GM18526 (cell line): ENCODE measurements around the gene CTIF.

Experiments used
- POLR2A ChIP-seq: IDR thresholded peaks from 3 replicates; pipeline ENCODE4 v1.6.1; 2011; ENCODE audit not compliant: insufficient read length; ENCODE audit errors: extremely low read depth

CTIF gene

GRCh38 chr18:48841381-48842258, 302.8 kb downstream of the CTIF start:
- TF ChIP-seq POLR2A = no peak

DNA sequence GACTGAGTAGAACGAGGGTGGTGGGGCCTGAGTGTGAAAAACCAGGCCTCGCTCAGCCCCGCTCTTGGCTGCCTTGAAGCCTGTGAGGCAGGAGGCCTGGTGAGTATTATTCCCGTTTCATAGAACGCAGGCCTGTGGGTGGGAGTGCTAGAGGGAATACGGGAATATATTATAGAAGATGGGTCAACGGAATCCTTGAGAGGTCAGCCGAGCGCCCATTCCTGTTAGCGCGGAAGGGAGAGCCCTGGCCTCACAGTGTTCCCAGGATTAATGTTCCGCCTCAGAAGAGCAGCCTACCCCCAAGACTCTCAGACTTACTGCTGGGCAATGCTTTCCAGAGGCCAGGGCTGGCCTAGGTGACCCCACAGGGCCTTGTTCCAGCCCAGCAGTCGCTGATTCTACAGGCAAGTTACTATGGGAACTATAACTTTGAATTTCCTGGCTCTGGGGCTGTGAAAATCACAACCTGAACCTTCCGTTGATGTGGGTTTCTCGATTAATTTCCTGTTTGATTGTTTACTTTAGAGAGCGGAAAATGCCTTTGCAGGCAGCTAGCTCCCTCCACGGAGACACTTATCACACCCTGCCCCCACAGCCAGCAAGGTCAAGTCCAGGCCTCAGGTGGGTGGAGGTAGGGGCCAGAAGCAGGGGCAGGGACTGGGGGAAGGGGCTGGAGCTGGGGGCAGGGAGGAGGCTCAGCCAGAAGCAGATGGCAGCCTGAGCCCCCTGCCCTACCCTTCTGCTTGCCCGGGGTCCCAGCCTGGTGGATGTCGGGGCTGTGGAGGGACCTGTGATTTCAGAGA, 303.6 kb downstream of the CTIF start:
- no peak for TF ChIP-seq POLR2A

DNA sequence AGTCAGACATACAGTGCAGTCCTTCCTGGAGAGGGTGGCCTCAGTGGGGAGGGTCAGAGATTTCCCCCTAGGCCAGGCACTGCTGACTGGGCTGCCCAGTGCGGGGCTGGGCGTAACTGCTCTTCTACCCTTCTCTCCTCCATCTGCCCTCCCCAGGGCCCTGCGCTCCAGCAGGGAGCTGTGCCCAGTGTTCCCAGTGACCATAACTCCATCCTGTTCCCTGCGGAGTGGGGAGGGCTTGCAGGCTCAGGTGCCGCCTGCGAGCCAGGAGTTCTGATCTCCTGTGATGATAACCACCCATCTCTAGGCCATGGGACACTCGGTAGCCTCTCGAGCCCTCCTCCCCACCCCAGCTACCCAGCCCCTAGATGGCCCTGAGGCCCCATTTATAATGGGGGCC, 304.3 kb downstream of the CTIF start:
- TF ChIP-seq POLR2A = no peak

- no peak for TF ChIP-seq POLR2A
These were observed 304.8 kb downstream of the CTIF start for GRCh38 chr18:48843596-48843995.

GRCh38 chr18:48844271-48844670, 305.4 kb downstream of the CTIF start:
- no peak for TF ChIP-seq POLR2A

- no peak for TF ChIP-seq POLR2A
These were observed 306.3 kb downstream of the CTIF start for GRCh38 chr18:48845174-48845573.

GRCh38 chr18:48846423-48846932, 307.6 kb downstream of the CTIF start:
- TF ChIP-seq POLR2A = no peak

DNA sequence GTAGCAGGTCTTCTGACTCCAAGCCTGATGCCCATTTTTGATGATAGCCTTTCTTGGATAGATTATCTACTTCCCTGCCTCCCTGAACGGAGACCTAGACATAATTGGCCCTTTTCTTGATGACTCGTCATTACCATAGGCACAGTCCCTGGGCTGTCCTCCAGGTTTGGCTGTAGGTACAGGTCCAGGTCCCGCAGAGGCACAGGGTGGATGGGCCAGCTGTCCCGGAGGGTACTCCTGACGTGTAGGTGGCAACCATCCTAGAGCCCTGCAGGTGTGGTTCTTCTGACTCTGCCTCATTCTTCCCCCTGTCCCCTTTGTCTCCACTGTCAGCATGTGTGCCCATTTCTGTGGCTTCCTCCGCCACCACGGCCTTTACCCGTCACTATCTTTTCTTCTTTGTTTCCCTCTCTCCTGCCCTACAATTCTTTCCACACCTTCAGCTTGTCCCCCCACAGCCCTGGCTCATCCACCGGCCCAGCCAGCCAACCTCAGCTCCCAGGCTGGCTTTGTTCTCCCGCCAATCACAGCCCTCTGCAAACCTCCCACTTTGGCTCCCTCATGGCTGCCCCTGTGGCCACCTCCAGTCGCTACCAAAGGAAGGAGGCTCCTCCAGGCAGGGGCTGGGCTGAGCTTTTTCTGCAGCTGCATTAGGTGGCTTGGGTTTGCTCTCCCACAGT, 309.1 kb downstream of the CTIF start:
- TF ChIP-seq POLR2A = no peak

GRCh38 chr18:48848641-48849143, 309.9 kb downstream of the CTIF start:
- no peak for TF ChIP-seq POLR2A

DNA sequence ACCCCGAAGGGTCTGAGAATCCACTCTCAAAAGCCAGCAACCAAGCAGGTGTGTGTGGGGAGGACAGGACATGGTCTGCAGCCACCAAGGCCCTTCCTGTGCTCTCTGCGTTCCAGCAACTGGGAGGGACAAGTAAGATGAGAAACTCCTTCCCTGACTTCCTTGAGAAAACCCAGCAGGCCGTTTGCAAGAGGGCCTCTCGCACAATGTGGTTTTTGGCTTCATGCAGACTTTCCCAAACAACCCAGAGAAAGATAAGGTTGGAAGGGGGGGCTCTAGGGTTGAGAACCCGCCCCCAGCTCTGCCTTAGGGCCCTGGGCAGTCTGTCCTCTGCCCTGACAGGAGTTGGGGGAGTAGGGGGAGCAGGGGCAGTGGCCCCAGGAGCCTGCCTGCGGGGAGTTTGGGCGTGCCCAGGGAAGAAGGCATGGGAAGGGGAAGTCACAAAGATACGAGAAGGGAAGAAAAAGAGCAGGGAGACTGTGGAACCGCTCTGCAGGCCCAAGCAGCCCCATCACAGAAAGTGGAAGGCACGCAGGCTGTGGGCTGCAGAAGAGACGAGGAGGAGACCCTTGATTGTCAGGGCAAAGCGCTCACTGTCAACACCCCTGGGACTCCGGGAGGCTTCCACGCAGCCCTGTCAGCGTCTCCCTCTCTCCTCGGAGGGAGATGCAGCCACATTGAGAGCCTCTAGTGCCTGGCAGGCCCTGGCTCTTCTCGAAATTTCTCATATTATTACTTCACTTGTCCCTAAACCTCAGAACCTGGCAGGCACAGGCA, 312.2 kb downstream of the CTIF start:
- no peak for TF ChIP-seq POLR2A

- no peak for TF ChIP-seq POLR2A
These were observed 312.7 kb downstream of the CTIF start for GRCh38 chr18:48851599-48851960.

GRCh38 chr18:48852292-48852691, 313.5 kb downstream of the CTIF start:
- no peak for TF ChIP-seq POLR2A

DNA sequence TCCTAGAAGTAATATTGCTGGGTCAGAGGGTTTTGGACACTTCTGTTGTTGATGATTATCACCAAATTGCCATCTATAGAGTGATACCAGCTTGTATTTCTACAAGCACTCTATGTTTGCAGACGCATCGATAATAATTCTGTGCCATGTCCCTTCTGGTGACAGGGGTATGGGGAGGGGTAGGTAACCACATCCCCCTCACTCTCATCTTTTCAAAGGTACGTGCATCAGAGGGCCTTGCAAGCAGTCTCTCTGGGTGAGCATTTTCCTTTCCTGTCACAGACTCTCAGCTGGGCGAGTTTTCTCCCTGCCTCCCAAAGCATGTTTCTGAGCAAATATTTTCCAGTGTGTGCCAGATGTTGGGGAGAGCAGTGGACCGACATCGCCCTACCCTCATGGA, 314.0 kb downstream of the CTIF start:
- TF ChIP-seq POLR2A = no peak

GRCh38 chr18:48853588-48853987, 314.8 kb downstream of the CTIF start:
- TF ChIP-seq POLR2A = no peak

GRCh38 chr18:48854780-48855179, 315.9 kb downstream of the CTIF start:
- TF ChIP-seq POLR2A = no peak
